Fibroblast of lung (primary cell): ENCODE results near the gene TMCO5A. TPM values are rescaled to one million over a fixed set of nuclear protein-coding genes. Genes with fewer than 3 reads are reported as not detected.

Source experiments
- DNase-seq, 2 donors: peaks; one replicate each; pipeline versions ENCODE4 v3.0.0 to v3.0.0-alpha.2; 2010; ENCODE audit warnings: low read depth in 2 of 2
- H2AFZ ChIP-seq: 2 replicates; pipeline ENCODE4 v1.5.1; 2012; ENCODE audit warnings: low read length, control low read depth, inconsistent platforms
- H3K27ac ChIP-seq: 2 replicates; pipeline ENCODE4 v1.5.1; 2011; ENCODE audit warnings: low read length, control low read depth; ENCODE audit not compliant: insufficient read depth
- H3K27me3 ChIP-seq: 2 replicates; pipeline ENCODE4 v1.5.1; 2011; ENCODE audit warnings: mild to moderate bottlenecking, low read length; ENCODE audit not compliant: control insufficient read depth, insufficient read depth
- H3K36me3 ChIP-seq: 2 replicates; pipeline ENCODE4 v1.5.1; 2011; ENCODE audit warnings: low read length; ENCODE audit not compliant: control insufficient read depth, insufficient read depth
- H3K4me1 ChIP-seq: 2 replicates; pipeline ENCODE4 v1.5.1; 2011; ENCODE audit warnings: low read length; ENCODE audit not compliant: control insufficient read depth, insufficient read depth; ENCODE audit errors: extremely low read depth
- H3K4me2 ChIP-seq: 2 replicates; pipeline ENCODE4 v1.5.1; 2011; ENCODE audit warnings: low read length, control low read depth; ENCODE audit not compliant: insufficient read depth; ENCODE audit errors: extremely low read depth
- H3K4me3 ChIP-seq, 4 experiments: fragments of 200-600 bp in 1 of 4; sonication (generic) in 1 of 4; replicated peaks in 1 of 4; 2 replicates each; pipeline ENCODE4 v1.5.1; 2011 to 2016; ENCODE audit warnings: low read length in 4 of 4, low read depth in 3 of 4, mild to moderate bottlenecking in 3 of 4, control low read depth in 2 of 4, inconsistent platforms in 1 of 4, mixed read lengths in 1 of 4; ENCODE audit not compliant: insufficient read depth in 1 of 4; ENCODE audit errors: control extremely low read depth in 1 of 4
- H3K79me2 ChIP-seq: 2 replicates; pipeline ENCODE4 v1.5.1; 2012; ENCODE audit warnings: mild to moderate bottlenecking, low read length, inconsistent platforms; ENCODE audit not compliant: control insufficient read depth, insufficient read depth
- H3K9ac ChIP-seq: 2 replicates; pipeline ENCODE4 v1.5.1; 2011; ENCODE audit warnings: mild to moderate bottlenecking, low read length, control low read depth; ENCODE audit not compliant: insufficient read depth
- H3K9me3 ChIP-seq: 2 replicates; pipeline ENCODE4 v1.5.1; 2012; ENCODE audit warnings: low read depth, low read length; ENCODE audit not compliant: control insufficient read depth, insufficient read depth
- H4K20me1 ChIP-seq: 2 replicates; pipeline ENCODE4 v1.5.1; 2011; ENCODE audit warnings: low read length; ENCODE audit not compliant: control insufficient read depth, insufficient read depth; ENCODE audit errors: extremely low read depth
- CTCF ChIP-seq, 2 donors: IDR thresholded peaks in 1 of 2; conservative IDR thresholded peaks in 1 of 2; 1 replicate in 1 of 2; 2 replicates in 1 of 2; pipeline ENCODE4 v1.5.1; 2011 to 2012; ENCODE audit warnings: low read length in 2 of 2, control low read depth in 1 of 2, inconsistent platforms in 1 of 2, low read depth in 1 of 2, mild to moderate bottlenecking in 1 of 2
- EZH2 ChIP-seq: IDR thresholded peaks from 2 replicates; pipeline ENCODE4 v1.5.1; 2012; ENCODE audit warnings: low read length, control low read depth, mild to moderate bottlenecking; ENCODE audit errors: missing control alignments
- polyA minus RNA-seq: library from RNA; depleted of rRNA, polyadenylated mRNA; stranded (reverse); fragments of >200 nt; gene quantifications from 2 replicates; pipeline ENCODE4 v1.2.3, GENCODE V29; 2011; ENCODE audit warnings: low replicate concordance
- polyA plus RNA-seq, 2 donors: library from polyadenylated mRNA; depleted of rRNA in 1 of 2; stranded (reverse) in 1 of 2; unstranded in 1 of 2; fragments of >200 nt; gene quantifications; 2 replicates each; pipeline ENCODE4 v1.2.1, GENCODE V29; 2011 to 2012; ENCODE audit warnings: missing spikeins in 1 of 2
- total RNA-seq: library from RNA; depleted of rRNA; stranded (reverse); fragments of >200 nt; gene quantifications from 2 replicates; pipeline ENCODE4 v1.2.1, GENCODE V29; 2014

TMCO5A gene
- not detected in 2 replicates for total RNA-seq
- polyA plus RNA-seq: not detected in 2 replicates
- polyA plus RNA-seq (2012): not detected in 2 replicates
- polyA minus RNA-seq: not detected in 2 replicates

- no peaks in the 10 kb centered on the region for H4K20me1 ChIP-seq
- H3K4me2 ChIP-seq: no peak within 1 kb of the TSS
- H3K4me1 ChIP-seq: peaks cover 8% of the 10 kb centered on the region
- H3K9ac ChIP-seq: no peak within 1 kb of the TSS
- H3K27ac ChIP-seq: no peak within 1 kb of the TSS
- no peaks in the 10 kb centered on the region for H3K36me3 ChIP-seq
- TF ChIP-seq CTCF (conservative IDR thresholded peaks at IDR 0.05 in 1 of 2, IDR thresholded peaks at IDR 0.05 in 1 of 2; ENCODE audit: low read depth in 1 of 2, low read length in 2 of 2) (no peak), EZH2 (no peak)
- H3K27me3 ChIP-seq: no peaks in the 10 kb centered on the region
- no peak within 1 kb of the TSS for H3K4me3 ChIP-seq
- H3K9me3 ChIP-seq: no peaks in the 10 kb centered on the region
- no peaks in the 10 kb centered on the region for H3K79me2 ChIP-seq
- DNase-seq: no peak
- H2AFZ ChIP-seq: no peak within 1 kb of the TSS
Observed at GRCh38 chr15:37934340-37934739, at the start of gene TMCO5A. TSS of gene TMCO5A (plus strand) at chr15:37934640. CDS start at chr15:37936324, 1,684 bp downstream.

- no peak for DNase-seq
- H3K27ac ChIP-seq: no peak overlapping the region
- H4K20me1 ChIP-seq: no peaks in the 10 kb centered on the region
- H2AFZ ChIP-seq: no peak overlapping the region
- no peak overlapping the region for H3K4me2 ChIP-seq
- H3K4me1 ChIP-seq: no peaks in the 10 kb centered on the region
- no peak overlapping the region for H3K9ac ChIP-seq
- H3K4me3 ChIP-seq: no peak overlapping the region
- no peaks in the 10 kb centered on the region for H3K27me3 ChIP-seq
- H3K9me3 ChIP-seq: no peaks in the 10 kb centered on the region
- TF ChIP-seq CTCF (conservative IDR thresholded peaks at IDR 0.05 in 1 of 2, IDR thresholded peaks at IDR 0.05 in 1 of 2; ENCODE audit: low read depth in 1 of 2, low read length in 2 of 2) (no peak), EZH2 (no peak)
- H3K79me2 ChIP-seq: no peaks in the 10 kb centered on the region
- no peaks in the 10 kb centered on the region for H3K36me3 ChIP-seq
Observed at GRCh38 chr15:37885651-37886050, 48.8 kb upstream of the TMCO5A start.

- DNase-seq: peak in 1 of 2 donors; percentile 15
- no peaks in the 10 kb centered on the region for H3K9me3 ChIP-seq
- H3K79me2 ChIP-seq: no peaks in the 10 kb centered on the region
- TF ChIP-seq EZH2: no peak
- no peak for TF ChIP-seq CTCF (conservative IDR thresholded peaks at IDR 0.05 in 1 of 2, IDR thresholded peaks at IDR 0.05 in 1 of 2; ENCODE audit: low read depth in 1 of 2, low read length in 2 of 2)
- no peak overlapping the region for H3K4me2 ChIP-seq
- no peak overlapping the region for H2AFZ ChIP-seq
- H3K4me3 ChIP-seq: no peak overlapping the region
- no peaks in the 10 kb centered on the region for H4K20me1 ChIP-seq
- H3K4me1 ChIP-seq: no peaks in the 10 kb centered on the region
- no peaks in the 10 kb centered on the region for H3K27me3 ChIP-seq
- no peak overlapping the region for H3K9ac ChIP-seq
- H3K36me3 ChIP-seq: no peaks in the 10 kb centered on the region
- no peak overlapping the region for H3K27ac ChIP-seq
Observed at GRCh38 chr15:37888356-37888755, 46.1 kb upstream of the TMCO5A start.
